Astrocyte (in vitro differentiated cells and primary cell): ENCODE data around the gene PPP1R16B.

Experiments used
- EZH2 ChIP-seq: IDR thresholded peaks from 2 replicates; pipeline ENCODE4 v1.6.1; 2012; ENCODE audit warnings: mild to moderate bottlenecking, low read length, inconsistent platforms; ENCODE audit not compliant: insufficient read depth
- TF ChIP-seq, protein P1 (sequence below): IDR thresholded peaks from 2 replicates; pipeline ENCODE4 v1.5.1; 2011; ENCODE audit warnings: low read depth, mild to moderate bottlenecking, inconsistent platforms, low read length, moderate library complexity; ENCODE audit not compliant: insufficient read depth

DNA sequence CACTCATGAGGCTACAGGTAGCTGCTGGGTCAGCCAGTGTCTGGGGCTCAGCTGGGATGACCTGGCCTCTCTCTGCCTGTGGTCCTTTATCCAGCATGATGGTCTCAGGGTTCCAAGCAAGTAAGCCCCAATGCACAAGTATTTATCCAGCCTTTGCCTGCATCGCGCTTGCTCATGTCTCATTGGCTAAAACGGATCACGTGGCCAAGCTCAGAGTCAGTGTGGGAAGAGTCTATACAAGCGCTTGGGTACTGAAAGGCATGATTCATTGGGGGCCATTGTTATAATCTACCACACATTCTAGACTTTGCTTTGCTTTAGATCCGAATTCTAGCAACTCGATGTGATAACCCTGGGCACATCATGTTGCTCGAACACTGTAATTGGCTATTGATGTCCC lies 48.3 kb downstream of the PPP1R16B start:
- TF ChIP-seq, protein P1, sequence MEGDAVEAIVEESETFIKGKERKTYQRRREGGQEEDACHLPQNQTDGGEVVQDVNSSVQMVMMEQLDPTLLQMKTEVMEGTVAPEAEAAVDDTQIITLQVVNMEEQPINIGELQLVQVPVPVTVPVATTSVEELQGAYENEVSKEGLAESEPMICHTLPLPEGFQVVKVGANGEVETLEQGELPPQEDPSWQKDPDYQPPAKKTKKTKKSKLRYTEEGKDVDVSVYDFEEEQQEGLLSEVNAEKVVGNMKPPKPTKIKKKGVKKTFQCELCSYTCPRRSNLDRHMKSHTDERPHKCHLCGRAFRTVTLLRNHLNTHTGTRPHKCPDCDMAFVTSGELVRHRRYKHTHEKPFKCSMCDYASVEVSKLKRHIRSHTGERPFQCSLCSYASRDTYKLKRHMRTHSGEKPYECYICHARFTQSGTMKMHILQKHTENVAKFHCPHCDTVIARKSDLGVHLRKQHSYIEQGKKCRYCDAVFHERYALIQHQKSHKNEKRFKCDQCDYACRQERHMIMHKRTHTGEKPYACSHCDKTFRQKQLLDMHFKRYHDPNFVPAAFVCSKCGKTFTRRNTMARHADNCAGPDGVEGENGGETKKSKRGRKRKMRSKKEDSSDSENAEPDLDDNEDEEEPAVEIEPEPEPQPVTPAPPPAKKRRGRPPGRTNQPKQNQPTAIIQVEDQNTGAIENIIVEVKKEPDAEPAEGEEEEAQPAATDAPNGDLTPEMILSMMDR: no peak
- TF ChIP-seq EZH2: no peak
